Hepatocyte (in vitro differentiated cells): ENCODE data around the gene ECHDC3. TPM values are rescaled to one million over a fixed set of nuclear protein-coding genes. Genes with fewer than 3 reads are reported as not detected.

ENCODE experiments used
- DNase-seq: peaks from one replicate; pipeline ENCODE4 v3.0.0-alpha.2; 2016; ENCODE audit warnings: low spot score
- H2AFZ ChIP-seq: fragments of 200-600 bp; sonication (generic); 2 replicates; pipeline ENCODE4 v1.6.0; 2016; ENCODE audit warnings: antibody characterized with exemption, mild to moderate bottlenecking
- H3K27ac ChIP-seq: fragments of 200-600 bp; sonication (generic); 2 replicates; pipeline ENCODE4 v1.5.1; 2016; ENCODE audit warnings: mild to moderate bottlenecking
- H3K27me3 ChIP-seq: fragments of 200-600 bp; sonication (generic); 2 replicates; pipeline ENCODE4 v1.6.1; 2016
- H3K36me3 ChIP-seq: fragments of 200-600 bp; sonication (generic); replicated peaks from 2 replicates; pipeline ENCODE4 v1.5.1; 2016; ENCODE audit warnings: low read depth; ENCODE audit not compliant: insufficient read depth
- H3K4me1 ChIP-seq: fragments of 200-600 bp; sonication (generic); 2 replicates; pipeline ENCODE4 v1.5.1; 2016; ENCODE audit warnings: mild to moderate bottlenecking, moderate library complexity; ENCODE audit not compliant: insufficient read depth
- H3K4me2 ChIP-seq: fragments of 200-600 bp; sonication (generic); 2 replicates; pipeline ENCODE4 v1.6.0; 2016
- H3K4me3 ChIP-seq: fragments of 200-600 bp; sonication (generic); 2 replicates; pipeline ENCODE4 v1.5.1; 2016; ENCODE audit warnings: mild to moderate bottlenecking
- H3K79me2 ChIP-seq: fragments of 200-600 bp; sonication (generic); 2 replicates; pipeline ENCODE4 v1.6.0; 2017; ENCODE audit warnings: mild to moderate bottlenecking
- H3K9me2 ChIP-seq: fragments of 200-600 bp; sonication (generic); replicated peaks from 2 replicates; pipeline ENCODE4 v1.6.0; 2017; ENCODE audit warnings: mild to moderate bottlenecking; ENCODE audit not compliant: insufficient read depth
- H3K9me3 ChIP-seq: fragments of 200-600 bp; sonication (generic); 2 replicates; pipeline ENCODE4 v1.5.1; 2016; ENCODE audit warnings: low read depth, mild to moderate bottlenecking
- H4K20me1 ChIP-seq: fragments of 200-600 bp; sonication (generic); 2 replicates; pipeline ENCODE4 v1.6.0; 2016; ENCODE audit warnings: mild to moderate bottlenecking; ENCODE audit not compliant: insufficient read depth, poor library complexity, severe bottlenecking
- CTCF ChIP-seq: fragments of 200-600 bp; sonication (generic); IDR thresholded peaks from 2 replicates; pipeline ENCODE4 v1.5.1; 2016; ENCODE audit warnings: antibody characterized with exemption, mild to moderate bottlenecking; ENCODE audit not compliant: poor library complexity
- EZH2 ChIP-seq: fragments of 200-600 bp; sonication (generic); IDR thresholded peaks from 2 replicates; pipeline ENCODE4 v1.6.1; 2016; ENCODE audit warnings: antibody characterized with exemption, mild to moderate bottlenecking, borderline replicate concordance
- EZH2phosphoT487 ChIP-seq: fragments of 200-600 bp; sonication (generic); IDR thresholded peaks from one replicate; pipeline ENCODE4 v1.6.1; 2018; ENCODE audit warnings: antibody characterized with exemption, mild to moderate bottlenecking, low read depth, moderate library complexity; ENCODE audit not compliant: unreplicated experiment, severe bottlenecking
- WGBS: methylation state at CpG from one replicate; pipeline ENCODE4 v1.1.6; 2016; ENCODE audit warnings: low lambda C conversion rate; ENCODE audit errors: missing lambda C conversion rate; 5-methylcytosine and 5-hydroxymethylcytosine counted together
- polyA plus RNA-seq: library from polyadenylated mRNA; unstranded; fragments of >200 nt; fragmentation: Nextera tagmentation; extraction: Ambion mirVana; gene quantifications from 2 replicates; pipeline ENCODE4 v1.2.1, GENCODE V29; 2016
- total RNA-seq: library from RNA; depleted of rRNA; stranded (reverse); fragments of >200 nt; gene quantifications from 2 replicates; pipeline ENCODE4 v1.2.3, GENCODE V29; 2014

Gene ECHDC3
- total and polyA plus RNA-seq, 2 experiments from 2014 or later, result 13.2 to 14.8 TPM

DNA sequence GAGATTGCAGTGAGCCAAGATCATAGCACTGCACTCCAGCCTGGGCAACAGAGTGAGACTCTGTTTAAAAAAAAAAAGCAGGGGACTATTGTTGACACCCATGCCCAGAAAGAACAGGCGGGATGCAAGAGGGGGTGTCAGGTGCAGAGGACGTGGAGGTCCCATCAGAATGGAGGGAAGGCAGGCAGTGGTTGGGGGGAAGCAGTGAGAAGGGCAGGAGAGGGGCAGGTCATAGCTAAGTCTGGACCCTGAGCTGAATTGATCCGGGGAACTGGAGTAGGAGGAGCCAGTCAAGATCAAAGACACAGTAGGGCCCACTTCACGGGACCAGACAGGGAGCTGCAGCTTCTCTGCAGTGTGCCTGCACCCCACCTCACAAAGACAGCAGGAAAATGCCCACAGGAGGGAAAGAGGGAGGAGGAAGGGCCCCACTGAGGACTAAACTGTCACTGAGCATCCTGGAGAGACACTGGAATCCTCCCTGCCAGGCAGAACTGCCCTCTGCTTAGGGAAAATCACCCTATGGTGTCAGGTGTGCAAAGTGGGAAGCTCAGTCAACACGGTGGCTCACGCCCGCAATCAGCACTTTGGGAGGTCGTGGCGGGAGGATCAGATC is 27.3 kb upstream of the ECHDC3 start:
- TF ChIP-seq CTCF (no peak), EZH2phosphoT487 (no peak), EZH2 (no peak)
- Histone ChIP-seq H3K27ac (no peak overlapping the region), H3K36me3 (no peaks in the 10 kb centered on the region), H3K9me3 (no peaks in the 10 kb centered on the region), H3K9me2 (no peaks in the 10 kb centered on the region), H3K4me3 (no peak overlapping the region), H4K20me1 (no peaks in the 10 kb centered on the region), H3K27me3 (no peaks in the 10 kb centered on the region), H3K4me2 (no peak overlapping the region), H3K79me2 (no peaks in the 10 kb centered on the region), H3K4me1 (peaks cover 11% of the 10 kb centered on the region), H2AFZ (no peak overlapping the region)
- 88% methylated on average over 9 of the region's 9 CpGs for WGBS
- no peak for DNase-seq

DNA sequence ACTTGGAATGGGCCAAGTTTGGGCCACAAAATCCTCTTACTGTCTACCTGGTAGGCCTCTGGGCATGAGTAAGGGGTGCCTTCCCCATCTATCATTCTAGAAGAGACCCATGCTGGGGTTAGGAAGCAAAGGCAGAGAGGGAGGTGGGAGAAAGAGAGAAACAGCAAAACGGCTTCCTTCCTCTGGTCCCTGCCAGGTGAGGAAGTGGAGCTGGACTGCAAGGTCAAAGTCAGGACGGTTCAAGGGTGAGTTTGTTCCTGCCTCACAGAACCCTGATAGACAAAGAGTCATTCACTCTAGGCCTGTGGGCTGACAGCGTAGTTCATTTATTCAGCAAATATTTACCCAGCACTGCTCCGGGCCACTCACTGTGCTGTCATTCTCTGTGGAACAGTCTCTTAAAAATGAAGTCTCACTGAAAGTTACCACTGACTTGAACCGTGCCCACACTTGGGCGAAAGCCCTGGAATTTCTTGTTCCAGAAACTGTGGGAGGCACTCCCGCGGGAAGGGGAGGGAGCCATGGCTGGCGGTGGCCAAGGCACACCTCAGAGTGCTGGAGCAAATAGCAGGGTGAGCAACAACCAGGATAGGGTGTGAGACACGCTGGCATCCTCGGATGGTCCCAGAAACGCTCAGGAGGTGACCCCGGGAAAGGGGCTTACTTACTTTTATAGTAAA is 26.2 kb upstream of the ECHDC3 start:
- Histone ChIP-seq H2AFZ (no peak overlapping the region), H3K9me3 (no peaks in the 10 kb centered on the region), H3K27ac (peak overlapping the region; percentile 81), H3K79me2 (no peaks in the 10 kb centered on the region), H3K4me1 (peaks cover 11% of the 10 kb centered on the region), H4K20me1 (no peaks in the 10 kb centered on the region), H3K4me3 (no peak overlapping the region), H3K36me3 (no peaks in the 10 kb centered on the region), H3K4me2 (peak overlapping the region; percentile 38), H3K27me3 (no peaks in the 10 kb centered on the region), H3K9me2 (no peaks in the 10 kb centered on the region)
- 80% methylated on average over 13 of the region's 13 CpGs for WGBS
- no peak for TF ChIP-seq EZH2
- TF ChIP-seq CTCF, result no peak
- no peak for TF ChIP-seq EZH2phosphoT487
- DNase-seq, result peak; percentile 39

- Histone ChIP-seq H3K27ac (peak overlapping the region; percentile 81), H2AFZ (no peak overlapping the region), H3K9me2 (no peaks in the 10 kb centered on the region), H3K4me1 (peaks cover 11% of the 10 kb centered on the region), H3K4me2 (peak overlapping the region; percentile 38), H4K20me1 (no peaks in the 10 kb centered on the region), H3K79me2 (no peaks in the 10 kb centered on the region), H3K27me3 (no peaks in the 10 kb centered on the region), H3K36me3 (no peaks in the 10 kb centered on the region), H3K9me3 (no peaks in the 10 kb centered on the region), H3K4me3 (no peak overlapping the region)
- DNase-seq, result no peak
- TF ChIP-seq CTCF, result no peak
- TF ChIP-seq EZH2phosphoT487, result no peak
- no peak for TF ChIP-seq EZH2
- 98% methylated on average over 4 of the region's 4 CpGs for WGBS
Measured at GRCh38 chr10:11716686-11717085, 25.5 kb upstream of the ECHDC3 start.
